Spleen (tissue), 7 donors: ENCODE measurements around the gene PIAS4.

Experiments
- CTCF ChIP-seq, 11 experiments: fragments of 200-600 bp in 7 of 11; fragments of 450-650 bp in 4 of 11; sonication (generic) in 4 of 11; IDR thresholded peaks in 8 of 11; conservative IDR thresholded peaks in 3 of 11; 1 replicate in 7 of 11; 2 replicates in 4 of 11; pipeline versions ENCODE4 v1.4.0 to v1.8.0; 2016 to 2021; ENCODE audit warnings: antibody characterized with exemption in 11 of 11, inconsistent platforms in 4 of 11, mild to moderate bottlenecking in 1 of 11
- POLR2A ChIP-seq, 3 donors: fragments of 450-650 bp; IDR thresholded peaks; one replicate each; pipeline ENCODE4 v1.5.1; 2017; ENCODE audit warnings: antibody characterized with exemption in 3 of 3, mild to moderate bottlenecking in 1 of 3
- POLR2AphosphoS5 ChIP-seq, 3 donors: sonication (generic); formaldehyde crosslinking; IDR thresholded peaks; one replicate each; pipeline ENCODE4 v1.5.1; 2017; ENCODE audit warnings: antibody characterized with exemption in 3 of 3
- donor health status: DM: no; HTN: no; CAD: no; lungs with moderate emphysema.
- donor health status: DM: no; HTN: no; CAD: no.
- donor health status: DM: no; HTN: no; CAD: no.

- TF ChIP-seq CTCF (IDR thresholded peaks at IDR 0.05 in 8 of 11, conservative IDR thresholded peaks at IDR 0.05 in 3 of 11) (no peak), POLR2A (IDR thresholded peaks at IDR 0.05) (no peak), POLR2AphosphoS5 (IDR thresholded peaks at IDR 0.05) (no peak)
Measured at GRCh38 chr19:4052114-4052992, 44.8 kb downstream of the PIAS4 start.
